Lower leg skin (tissue), 4 donors: ENCODE results near the gene LPIN1. TPM values are rescaled to one million over a fixed set of nuclear protein-coding genes. Genes with fewer than 3 reads are reported as not detected.

Experiments
- DNase-seq, 2 donors: peaks; one replicate each; pipeline ENCODE4 v3.0.0-alpha.2; 2019; ENCODE audit warnings: low spot score in 2 of 2
- H3K4me3 ChIP-seq: fragments of 200-600 bp; sonication (generic); 2 replicates; pipeline ENCODE4 v1.5.1; 2017; ENCODE audit warnings: mild to moderate bottlenecking, low read depth; ENCODE audit not compliant: poor library complexity, severe bottlenecking
- POLR2A ChIP-seq, 2 donors: fragments of 450-650 bp; IDR thresholded peaks; one replicate each; pipeline ENCODE4 v1.6.1; 2016 to 2017; ENCODE audit warnings: antibody characterized with exemption in 2 of 2, mild to moderate bottlenecking in 1 of 2, moderate library complexity in 1 of 2
- WGBS, 2 donors: methylation state at CpG; one replicate each; pipeline ENCODE4 v1.1.5; 2018; 5-methylcytosine and 5-hydroxymethylcytosine counted together
- intact Hi-C: fragments of 100-400 bp; cut with DNase I; formaldehyde crosslinking; loops from one replicate; pipeline ENCODE4 v1.15.0; 2023; ENCODE audit warnings: low total_unique reads
- total RNA-seq, 4 donors: library from RNA; depleted of rRNA; stranded (reverse); fragments of >200 nt; gene quantifications; one replicate each; pipeline ENCODE4 v1.1.0, GENCODE V29; 2016
- TF ChIP-seq, protein P1 (sequence below), 3 donors: fragments of 450-650 bp; IDR thresholded peaks; one replicate each; pipeline ENCODE4 v1.5.1; 2016; ENCODE audit warnings: antibody characterized with exemption in 3 of 3, mild to moderate bottlenecking in 3 of 3, moderate library complexity in 2 of 3

Gene LPIN1
- total RNA-seq, 4 donors from 2014 or later = 15.6 to 45.8 (median 35.0) TPM

DNA sequence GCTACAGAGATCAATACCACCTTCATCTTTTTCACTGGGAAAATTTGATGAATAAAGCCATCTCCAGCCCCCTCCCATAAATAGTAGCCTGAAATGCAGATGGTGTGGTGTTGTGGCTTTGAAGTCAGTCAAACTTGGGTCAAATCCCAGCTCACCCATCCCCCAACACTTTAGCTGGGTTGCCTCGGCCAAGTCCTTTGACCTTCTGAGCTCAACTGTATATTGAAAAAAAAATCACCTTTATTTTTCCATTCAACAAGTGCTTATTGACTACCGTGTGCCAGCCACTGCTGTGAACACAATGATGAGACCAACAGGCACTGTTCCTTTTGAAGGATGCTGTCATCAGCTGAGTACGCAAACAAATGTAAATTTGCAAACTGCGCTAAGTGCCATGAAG lies 41.4 kb upstream of the LPIN1 start:
- no peak for DNase-seq
- TF ChIP-seq POLR2A (IDR thresholded peaks at IDR 0.05) = no peak
- TF ChIP-seq, protein P1, sequence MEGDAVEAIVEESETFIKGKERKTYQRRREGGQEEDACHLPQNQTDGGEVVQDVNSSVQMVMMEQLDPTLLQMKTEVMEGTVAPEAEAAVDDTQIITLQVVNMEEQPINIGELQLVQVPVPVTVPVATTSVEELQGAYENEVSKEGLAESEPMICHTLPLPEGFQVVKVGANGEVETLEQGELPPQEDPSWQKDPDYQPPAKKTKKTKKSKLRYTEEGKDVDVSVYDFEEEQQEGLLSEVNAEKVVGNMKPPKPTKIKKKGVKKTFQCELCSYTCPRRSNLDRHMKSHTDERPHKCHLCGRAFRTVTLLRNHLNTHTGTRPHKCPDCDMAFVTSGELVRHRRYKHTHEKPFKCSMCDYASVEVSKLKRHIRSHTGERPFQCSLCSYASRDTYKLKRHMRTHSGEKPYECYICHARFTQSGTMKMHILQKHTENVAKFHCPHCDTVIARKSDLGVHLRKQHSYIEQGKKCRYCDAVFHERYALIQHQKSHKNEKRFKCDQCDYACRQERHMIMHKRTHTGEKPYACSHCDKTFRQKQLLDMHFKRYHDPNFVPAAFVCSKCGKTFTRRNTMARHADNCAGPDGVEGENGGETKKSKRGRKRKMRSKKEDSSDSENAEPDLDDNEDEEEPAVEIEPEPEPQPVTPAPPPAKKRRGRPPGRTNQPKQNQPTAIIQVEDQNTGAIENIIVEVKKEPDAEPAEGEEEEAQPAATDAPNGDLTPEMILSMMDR (IDR thresholded peaks at IDR 0.05) = no peak
- WGBS, 2 donors = 94% methylated on average over 4 of the region's 4 CpGs
- H3K4me3 ChIP-seq = no peak overlapping the region
- intact Hi-C loops = no loop called here

DNA sequence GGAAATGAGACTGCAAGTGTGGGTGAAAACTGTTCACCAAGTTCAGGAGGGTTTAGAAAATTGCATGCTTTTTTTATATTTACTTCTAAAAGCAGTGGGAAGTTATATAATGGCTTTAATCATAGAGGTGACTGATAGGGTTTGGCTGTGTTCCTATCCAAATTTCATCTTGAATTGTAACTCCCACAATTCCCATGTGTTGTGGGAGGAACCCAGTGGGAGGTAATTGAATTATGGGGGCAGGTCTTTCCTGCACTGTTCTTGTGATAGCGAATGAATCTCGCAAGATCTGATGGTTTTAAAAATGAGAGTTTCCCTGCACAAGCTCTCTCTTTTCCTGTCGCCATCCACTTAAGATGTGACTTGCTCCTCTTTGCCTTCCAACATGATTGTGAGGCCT lies 40.7 kb upstream of the LPIN1 start:
- H3K4me3 ChIP-seq = no peak overlapping the region
- TF ChIP-seq, protein P1 (IDR thresholded peaks at IDR 0.05) = no peak
- no peak for TF ChIP-seq POLR2A (IDR thresholded peaks at IDR 0.05)
- intact Hi-C loops = no loop called here
- WGBS, 2 donors = 92 to 96% methylated on average over 3 of the region's 3 CpGs
- no peak for DNase-seq

DNA sequence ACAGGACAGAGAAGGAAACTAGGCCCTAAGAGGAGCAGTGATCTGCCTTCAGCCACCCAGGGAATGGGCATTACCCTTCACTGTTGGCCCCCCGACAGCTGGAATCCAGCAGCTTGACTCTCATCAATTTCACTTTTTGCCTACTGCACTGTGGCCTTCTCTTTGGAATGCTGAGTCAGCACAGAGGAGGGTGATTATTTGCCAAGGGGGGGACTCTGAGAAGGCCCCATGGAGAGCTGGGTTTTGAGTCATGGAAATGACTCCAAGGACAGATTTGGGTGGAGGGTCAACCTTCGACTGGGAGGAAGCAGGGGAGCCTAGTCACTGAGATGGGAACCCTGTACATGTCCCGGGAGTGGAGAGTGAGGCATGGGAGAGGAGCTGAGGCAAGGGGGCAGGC lies 38.3 kb upstream of the LPIN1 start:
- no peak for DNase-seq
- WGBS, 2 donors = 78 to 89% methylated on average over 3 of the region's 3 CpGs
- no peak overlapping the region for H3K4me3 ChIP-seq
- intact Hi-C loops = no loop called here
- TF ChIP-seq, protein P1 (IDR thresholded peaks at IDR 0.05) = no peak
- no peak for TF ChIP-seq POLR2A (IDR thresholded peaks at IDR 0.05)

DNA sequence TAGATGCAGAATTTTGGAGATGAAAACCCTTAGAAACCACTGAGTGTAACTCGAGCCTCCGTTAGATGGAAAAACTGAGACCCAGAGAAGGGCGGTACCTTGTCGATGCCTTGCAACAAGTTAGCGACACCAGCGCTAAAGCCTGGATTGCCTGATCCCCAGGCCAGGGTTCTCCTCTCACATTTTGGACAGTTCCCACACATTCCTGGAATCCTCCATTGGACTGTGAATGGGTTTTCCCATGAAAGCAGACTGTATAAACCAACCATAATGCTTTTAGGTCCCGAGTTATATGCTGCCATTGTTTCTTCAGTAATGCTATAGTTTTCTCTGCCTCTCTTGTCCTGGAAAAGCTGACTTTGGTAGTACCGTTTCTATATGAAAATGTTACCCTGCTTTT lies 37.1 kb upstream of the LPIN1 start:
- WGBS, 2 donors = 93 to 96% methylated on average over 8 of the region's 8 CpGs
- TF ChIP-seq, protein P1 (IDR thresholded peaks at IDR 0.05) = no peak
- no peak for TF ChIP-seq POLR2A (IDR thresholded peaks at IDR 0.05)
- no peak overlapping the region for H3K4me3 ChIP-seq
- intact Hi-C loops = no loop called here
- DNase-seq = no peak

DNA sequence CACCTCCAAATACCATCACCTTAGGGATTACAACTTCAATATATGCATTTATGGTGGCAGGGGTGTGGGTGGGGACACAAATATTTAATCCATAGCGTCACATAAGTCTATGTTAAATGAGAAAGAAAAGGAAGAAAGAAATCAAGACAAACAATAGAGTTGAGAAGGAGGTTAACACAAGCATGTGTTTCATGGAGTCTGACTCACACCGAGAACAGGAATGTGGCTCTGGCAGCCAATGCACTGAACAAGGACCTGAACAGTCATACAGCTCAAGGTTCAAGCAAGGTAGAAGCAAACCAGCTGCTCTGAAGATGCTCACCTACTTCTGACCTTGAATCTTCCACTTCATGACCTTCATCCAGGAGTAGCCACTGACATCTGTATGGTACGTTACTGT lies 36.2 kb upstream of the LPIN1 start:
- intact Hi-C loops = no loop called here
- TF ChIP-seq, protein P1 (IDR thresholded peaks at IDR 0.05) = no peak
- no peak for TF ChIP-seq POLR2A (IDR thresholded peaks at IDR 0.05)
- WGBS, 2 donors = 36 to 50% methylated on average over 3 of the region's 3 CpGs
- H3K4me3 ChIP-seq = no peak overlapping the region
- DNase-seq = no peak

DNA sequence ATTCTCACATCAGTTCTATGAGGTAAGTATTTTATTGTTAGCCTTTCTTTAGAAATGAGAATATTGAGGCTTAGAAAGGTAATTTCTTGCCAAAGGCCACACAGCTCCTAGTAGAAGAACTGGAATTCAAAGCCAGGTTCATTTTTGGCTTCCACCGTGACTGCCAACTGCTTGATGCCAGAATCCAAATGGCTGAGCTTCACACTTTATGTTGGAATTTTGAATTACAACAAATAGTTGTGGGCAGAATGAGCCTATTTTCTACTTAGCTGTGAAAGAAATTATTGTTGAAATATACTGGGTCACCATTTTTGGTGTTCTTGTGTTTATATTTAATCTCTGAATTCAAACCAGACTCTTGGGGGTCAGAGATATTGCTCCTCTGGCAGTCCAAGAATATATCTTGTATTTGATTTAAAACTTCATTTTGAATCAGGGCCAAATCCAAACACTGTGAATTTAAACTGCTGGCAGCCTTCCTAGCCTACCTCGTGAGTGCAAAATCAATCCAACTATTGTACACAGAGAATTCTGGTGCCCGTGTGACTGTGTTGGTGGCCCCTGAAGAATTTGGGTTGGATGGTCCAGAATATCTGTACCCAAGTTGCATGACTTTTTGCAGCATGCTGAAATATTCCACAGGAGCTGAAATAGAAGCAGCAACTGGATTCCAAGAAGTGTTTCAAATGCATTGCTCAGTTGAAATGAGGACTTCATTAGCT lies 35.6 kb upstream of the LPIN1 start:
- intact Hi-C loops = no loop called here
- 15 to 27% methylated on average over 3 of the region's 3 CpGs for WGBS, 2 donors
- no peak overlapping the region for H3K4me3 ChIP-seq
- TF ChIP-seq, protein P1 (IDR thresholded peaks at IDR 0.05) = no peak
- TF ChIP-seq POLR2A (IDR thresholded peaks at IDR 0.05) = no peak
- no peak for DNase-seq
